GM19025 (cell line): ENCODE results near the gene LMAN1.

ENCODE experiments used
- ATAC-seq: cut with Tn5 transposase; IDR thresholded peaks from one replicate; pipeline ENCODE4 v1.9.1; 2021; ENCODE audit warnings: mild to moderate bottlenecking, low read depth, moderate library complexity; ENCODE audit not compliant: unreplicated experiment

Gene LMAN1

GRCh38 chr18:59358712-59359575 is at the start of gene LMAN1:
Gene LMAN1, minus strand, starts transcription at chr18:59359265. Its CDS starts 21 bp downstream, at chr18:59359244.
- ATAC-seq, result peak; percentile 96

GRCh38 chr18:59402432-59403090 is 43.5 kb upstream of the LMAN1 start:
- ATAC-seq, result peak; percentile 90

- ATAC-seq, result no peak
Observed at GRCh38 chr18:59400407-59400806, 41.3 kb upstream of the LMAN1 start.

GRCh38 chr18:59395226-59396175 is 36.4 kb upstream of the LMAN1 start:
- ATAC-seq, result no peak

- no peak for ATAC-seq
Observed at GRCh38 chr18:59393381-59393780, 34.3 kb upstream of the LMAN1 start.

GRCh38 chr18:59388817-59389216 is 29.8 kb upstream of the LMAN1 start:
- ATAC-seq, result no peak

GRCh38 chr18:59387687-59388565 is 28.9 kb upstream of the LMAN1 start:
- no peak for ATAC-seq

- ATAC-seq, result no peak
Observed at GRCh38 chr18:59386909-59387686, 28.0 kb upstream of the LMAN1 start.

- no peak for ATAC-seq
Observed at GRCh38 chr18:59385191-59385590, 26.1 kb upstream of the LMAN1 start.

GRCh38 chr18:59383851-59384250 is 24.8 kb upstream of the LMAN1 start:
- no peak for ATAC-seq

- ATAC-seq, result no peak
Observed at GRCh38 chr18:59382383-59382782, 23.3 kb upstream of the LMAN1 start.

GRCh38 chr18:59381949-59382348 is 22.9 kb upstream of the LMAN1 start:
- no peak for ATAC-seq

GRCh38 chr18:59380706-59381105 is 21.6 kb upstream of the LMAN1 start:
- no peak for ATAC-seq

- no peak for ATAC-seq
Observed at GRCh38 chr18:59379772-59380522, 20.9 kb upstream of the LMAN1 start.

- ATAC-seq, result no peak
Observed at GRCh38 chr18:59377613-59378337, 18.7 kb upstream of the LMAN1 start.

- no peak for ATAC-seq
Observed at GRCh38 chr18:59376351-59376935, 17.4 kb upstream of the LMAN1 start.

- no peak for ATAC-seq
Observed at GRCh38 chr18:59374128-59374527, 15.1 kb upstream of the LMAN1 start.
